ENCODE data around the gene TMEM69.

Gene TMEM69

DNA sequence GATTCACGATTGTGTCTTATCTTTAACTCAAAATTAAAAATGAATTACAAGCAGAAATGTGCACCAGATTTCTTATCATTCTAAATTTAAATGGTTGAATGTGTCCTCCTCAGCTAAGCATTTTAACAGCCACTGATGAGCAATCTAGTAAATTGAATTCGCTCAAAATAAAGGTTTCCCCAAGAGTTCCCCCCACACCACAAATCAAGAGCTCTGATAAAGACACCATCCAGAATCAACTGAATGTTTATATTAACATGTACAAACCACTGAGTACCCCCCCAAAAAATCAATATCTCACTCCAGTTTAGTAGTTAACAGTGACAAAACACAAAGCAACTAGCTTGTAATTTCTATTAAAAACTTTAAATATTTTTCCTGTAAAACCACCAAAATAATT, 3.6 kb upstream of the TMEM69 start (continued):
- TF ChIP-seq, protein P1, sequence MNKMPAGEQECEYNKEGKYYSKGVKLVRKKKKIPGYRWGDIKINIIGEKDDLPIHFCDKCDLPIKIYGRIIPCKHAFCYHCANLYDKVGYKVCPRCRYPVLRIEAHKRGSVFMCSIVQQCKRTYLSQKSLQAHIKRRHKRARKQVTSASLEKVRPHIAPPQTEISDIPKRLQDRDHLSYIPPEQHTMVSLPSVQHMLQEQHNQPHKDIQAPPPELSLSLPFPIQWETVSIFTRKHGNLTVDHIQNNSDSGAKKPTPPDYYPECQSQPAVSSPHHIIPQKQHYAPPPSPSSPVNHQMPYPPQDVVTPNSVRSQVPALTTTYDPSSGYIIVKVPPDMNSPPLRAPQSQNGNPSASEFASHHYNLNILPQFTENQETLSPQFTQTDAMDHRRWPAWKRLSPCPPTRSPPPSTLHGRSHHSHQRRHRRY (tag by site-specific recombination; IDR thresholded peaks at IDR 0.05), result no peak
- TF ChIP-seq, protein P2, sequence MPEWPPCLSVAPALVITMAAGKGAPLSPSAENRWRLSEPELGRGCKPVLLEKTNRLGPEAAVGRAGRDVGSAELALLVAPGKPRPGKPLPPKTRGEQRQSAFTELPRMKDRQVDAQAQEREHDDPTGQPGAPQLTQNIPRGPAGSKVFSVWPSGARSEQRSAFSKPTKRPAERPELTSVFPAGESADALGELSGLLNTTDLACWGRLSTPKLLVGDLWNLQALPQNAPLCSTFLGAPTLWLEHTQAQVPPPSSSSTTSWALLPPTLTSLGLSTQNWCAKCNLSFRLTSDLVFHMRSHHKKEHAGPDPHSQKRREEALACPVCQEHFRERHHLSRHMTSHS (tag by site-specific recombination; IDR thresholded peaks at IDR 0.05), result no peak
- TF ChIP-seq, protein P3, sequence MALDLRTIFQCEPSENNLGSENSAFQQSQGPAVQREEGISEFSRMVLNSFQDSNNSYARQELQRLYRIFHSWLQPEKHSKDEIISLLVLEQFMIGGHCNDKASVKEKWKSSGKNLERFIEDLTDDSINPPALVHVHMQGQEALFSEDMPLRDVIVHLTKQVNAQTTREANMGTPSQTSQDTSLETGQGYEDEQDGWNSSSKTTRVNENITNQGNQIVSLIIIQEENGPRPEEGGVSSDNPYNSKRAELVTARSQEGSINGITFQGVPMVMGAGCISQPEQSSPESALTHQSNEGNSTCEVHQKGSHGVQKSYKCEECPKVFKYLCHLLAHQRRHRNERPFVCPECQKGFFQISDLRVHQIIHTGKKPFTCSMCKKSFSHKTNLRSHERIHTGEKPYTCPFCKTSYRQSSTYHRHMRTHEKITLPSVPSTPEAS (tag by site-specific recombination; IDR thresholded peaks at IDR 0.05), result no peak
- TF ChIP-seq ZNF350 (tag by site-specific recombination; IDR thresholded peaks at IDR 0.05), result no peak
- TF ChIP-seq SP7 (tag by site-specific recombination; IDR thresholded peaks at IDR 0.05), result peak; percentile 29; the same call in 1 of the 2 replicates
- TF ChIP-seq ZBTB20 (tag by site-specific recombination; IDR thresholded peaks at IDR 0.05), result no peak
- TF ChIP-seq PRDM1 (tag by site-specific recombination; IDR thresholded peaks at IDR 0.05), result no peak
- TF ChIP-seq ZNF610 (tag by site-specific recombination; IDR thresholded peaks at IDR 0.05; ENCODE audit: borderline replicate concordance), result 0 out of 2 replicates have a peak, but pooled peaks have one; percentile 31
- TF ChIP-seq KLF9 (tag by site-specific recombination; IDR thresholded peaks at IDR 0.05; ENCODE audit: low read depth), result no peak
- no peak for TF ChIP-seq ZNF423 (tag by site-specific recombination; IDR thresholded peaks at IDR 0.05)
- TF ChIP-seq, protein P4, sequence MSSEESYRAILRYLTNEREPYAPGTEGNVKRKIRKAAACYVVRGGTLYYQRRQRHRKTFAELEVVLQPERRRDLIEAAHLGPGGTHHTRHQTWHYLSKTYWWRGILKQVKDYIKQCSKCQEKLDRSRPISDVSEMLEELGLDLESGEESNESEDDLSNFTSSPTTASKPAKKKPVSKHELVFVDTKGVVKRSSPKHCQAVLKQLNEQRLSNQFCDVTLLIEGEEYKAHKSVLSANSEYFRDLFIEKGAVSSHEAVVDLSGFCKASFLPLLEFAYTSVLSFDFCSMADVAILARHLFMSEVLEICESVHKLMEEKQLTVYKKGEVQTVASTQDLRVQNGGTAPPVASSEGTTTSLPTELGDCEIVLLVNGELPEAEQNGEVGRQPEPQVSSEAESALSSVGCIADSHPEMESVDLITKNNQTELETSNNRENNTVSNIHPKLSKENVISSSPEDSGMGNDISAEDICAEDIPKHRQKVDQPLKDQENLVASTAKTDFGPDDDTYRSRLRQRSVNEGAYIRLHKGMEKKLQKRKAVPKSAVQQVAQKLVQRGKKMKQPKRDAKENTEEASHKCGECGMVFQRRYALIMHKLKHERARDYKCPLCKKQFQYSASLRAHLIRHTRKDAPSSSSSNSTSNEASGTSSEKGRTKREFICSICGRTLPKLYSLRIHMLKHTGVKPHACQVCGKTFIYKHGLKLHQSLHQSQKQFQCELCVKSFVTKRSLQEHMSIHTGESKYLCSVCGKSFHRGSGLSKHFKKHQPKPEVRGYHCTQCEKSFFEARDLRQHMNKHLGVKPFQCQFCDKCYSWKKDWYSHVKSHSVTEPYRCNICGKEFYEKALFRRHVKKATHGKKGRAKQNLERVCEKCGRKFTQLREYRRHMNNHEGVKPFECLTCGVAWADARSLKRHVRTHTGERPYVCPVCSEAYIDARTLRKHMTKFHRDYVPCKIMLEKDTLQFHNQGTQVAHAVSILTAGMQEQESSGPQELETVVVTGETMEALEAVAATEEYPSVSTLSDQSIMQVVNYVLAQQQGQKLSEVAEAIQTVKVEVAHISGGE (tag by site-specific recombination; conservative IDR thresholded peaks at IDR 0.05; ENCODE audit: low read depth), result no peak
- no peak for TF ChIP-seq ZNF626 (tag by site-specific recombination; IDR thresholded peaks at IDR 0.05)
- TF ChIP-seq, protein P5, sequence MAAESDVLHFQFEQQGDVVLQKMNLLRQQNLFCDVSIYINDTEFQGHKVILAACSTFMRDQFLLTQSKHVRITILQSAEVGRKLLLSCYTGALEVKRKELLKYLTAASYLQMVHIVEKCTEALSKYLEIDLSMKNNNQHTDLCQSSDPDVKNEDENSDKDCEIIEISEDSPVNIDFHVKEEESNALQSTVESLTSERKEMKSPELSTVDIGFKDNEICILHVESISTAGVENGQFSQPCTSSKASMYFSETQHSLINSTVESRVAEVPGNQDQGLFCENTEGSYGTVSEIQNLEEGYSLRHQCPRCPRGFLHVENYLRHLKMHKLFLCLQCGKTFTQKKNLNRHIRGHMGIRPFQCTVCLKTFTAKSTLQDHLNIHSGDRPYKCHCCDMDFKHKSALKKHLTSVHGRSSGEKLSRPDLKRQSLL (tag by site-specific recombination; IDR thresholded peaks at IDR 0.05), result no peak
- no peak for TF ChIP-seq ZNF623 (tag by site-specific recombination; IDR thresholded peaks at IDR 0.05)
- TF ChIP-seq ZNF155 (tag by site-specific recombination; IDR thresholded peaks at IDR 0.05), result no peak
- no peak for TF ChIP-seq ZNF366 (tag by site-specific recombination; conservative IDR thresholded peaks at IDR 0.05)
- TF ChIP-seq OSR2 (tag by site-specific recombination; IDR thresholded peaks at IDR 0.05), result 0 out of 2 replicates have a peak, but pooled peaks have one; percentile 29
- TF ChIP-seq, protein P6, sequence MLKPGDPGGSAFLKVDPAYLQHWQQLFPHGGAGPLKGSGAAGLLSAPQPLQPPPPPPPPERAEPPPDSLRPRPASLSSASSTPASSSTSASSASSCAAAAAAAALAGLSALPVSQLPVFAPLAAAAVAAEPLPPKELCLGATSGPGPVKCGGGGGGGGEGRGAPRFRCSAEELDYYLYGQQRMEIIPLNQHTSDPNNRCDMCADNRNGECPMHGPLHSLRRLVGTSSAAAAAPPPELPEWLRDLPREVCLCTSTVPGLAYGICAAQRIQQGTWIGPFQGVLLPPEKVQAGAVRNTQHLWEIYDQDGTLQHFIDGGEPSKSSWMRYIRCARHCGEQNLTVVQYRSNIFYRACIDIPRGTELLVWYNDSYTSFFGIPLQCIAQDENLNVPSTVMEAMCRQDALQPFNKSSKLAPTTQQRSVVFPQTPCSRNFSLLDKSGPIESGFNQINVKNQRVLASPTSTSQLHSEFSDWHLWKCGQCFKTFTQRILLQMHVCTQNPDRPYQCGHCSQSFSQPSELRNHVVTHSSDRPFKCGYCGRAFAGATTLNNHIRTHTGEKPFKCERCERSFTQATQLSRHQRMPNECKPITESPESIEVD (tag by site-specific recombination; IDR thresholded peaks at IDR 0.05), result peak; percentile 97
- no peak for TF ChIP-seq ZNF677 (tag by site-specific recombination; IDR thresholded peaks at IDR 0.05)
- TF ChIP-seq ZNF426 (tag by site-specific recombination; IDR thresholded peaks at IDR 0.05), result no peak
- no peak for TF ChIP-seq TRIM28 (IDR thresholded peaks at IDR 0.05; ENCODE audit: borderline replicate concordance, low read length)
- TF ChIP-seq, protein P7, sequence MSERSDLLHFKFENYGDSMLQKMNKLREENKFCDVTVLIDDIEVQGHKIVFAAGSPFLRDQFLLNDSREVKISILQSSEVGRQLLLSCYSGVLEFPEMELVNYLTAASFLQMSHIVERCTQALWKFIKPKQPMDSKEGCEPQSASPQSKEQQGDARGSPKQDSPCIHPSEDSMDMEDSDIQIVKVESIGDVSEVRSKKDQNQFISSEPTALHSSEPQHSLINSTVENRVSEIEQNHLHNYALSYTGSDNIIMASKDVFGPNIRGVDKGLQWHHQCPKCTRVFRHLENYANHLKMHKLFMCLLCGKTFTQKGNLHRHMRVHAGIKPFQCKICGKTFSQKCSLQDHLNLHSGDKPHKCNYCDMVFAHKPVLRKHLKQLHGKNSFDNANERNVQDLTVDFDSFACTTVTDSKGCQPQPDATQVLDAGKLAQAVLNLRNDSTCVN (tag by site-specific recombination; optimal IDR thresholded peaks at IDR 0.05), result no peak
- no peak for TF ChIP-seq BCL11A (tag by site-specific recombination; IDR thresholded peaks at IDR 0.05; ENCODE audit: low read depth)
- TF ChIP-seq SETDB1 (IDR thresholded peaks at IDR 0.05; ENCODE audit: insufficient read length, low read length), result no peak
- TF ChIP-seq ZXDB (tag by site-specific recombination; IDR thresholded peaks at IDR 0.05), result peak; percentile 60; the same call in 1 of the 2 replicates
- TF ChIP-seq ZNF140 (tag by site-specific recombination; IDR thresholded peaks at IDR 0.05), result no peak
